Measurements from ENCODE around the gene MAD2L1BP.
A peak's percentile ranks its signal among the peaks of the same experiment; 100 is the strongest.
"Not testable (repeated sequence)": the region's sequence is repeated elsewhere in the genome, so short reads cannot be mapped to it uniquely, and the experiment has no call there.

Gene MAD2L1BP, protein sequence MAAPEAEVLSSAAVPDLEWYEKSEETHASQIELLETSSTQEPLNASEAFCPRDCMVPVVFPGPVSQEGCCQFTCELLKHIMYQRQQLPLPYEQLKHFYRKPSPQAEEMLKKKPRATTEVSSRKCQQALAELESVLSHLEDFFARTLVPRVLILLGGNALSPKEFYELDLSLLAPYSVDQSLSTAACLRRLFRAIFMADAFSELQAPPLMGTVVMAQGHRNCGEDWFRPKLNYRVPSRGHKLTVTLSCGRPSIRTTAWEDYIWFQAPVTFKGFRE

DNA sequence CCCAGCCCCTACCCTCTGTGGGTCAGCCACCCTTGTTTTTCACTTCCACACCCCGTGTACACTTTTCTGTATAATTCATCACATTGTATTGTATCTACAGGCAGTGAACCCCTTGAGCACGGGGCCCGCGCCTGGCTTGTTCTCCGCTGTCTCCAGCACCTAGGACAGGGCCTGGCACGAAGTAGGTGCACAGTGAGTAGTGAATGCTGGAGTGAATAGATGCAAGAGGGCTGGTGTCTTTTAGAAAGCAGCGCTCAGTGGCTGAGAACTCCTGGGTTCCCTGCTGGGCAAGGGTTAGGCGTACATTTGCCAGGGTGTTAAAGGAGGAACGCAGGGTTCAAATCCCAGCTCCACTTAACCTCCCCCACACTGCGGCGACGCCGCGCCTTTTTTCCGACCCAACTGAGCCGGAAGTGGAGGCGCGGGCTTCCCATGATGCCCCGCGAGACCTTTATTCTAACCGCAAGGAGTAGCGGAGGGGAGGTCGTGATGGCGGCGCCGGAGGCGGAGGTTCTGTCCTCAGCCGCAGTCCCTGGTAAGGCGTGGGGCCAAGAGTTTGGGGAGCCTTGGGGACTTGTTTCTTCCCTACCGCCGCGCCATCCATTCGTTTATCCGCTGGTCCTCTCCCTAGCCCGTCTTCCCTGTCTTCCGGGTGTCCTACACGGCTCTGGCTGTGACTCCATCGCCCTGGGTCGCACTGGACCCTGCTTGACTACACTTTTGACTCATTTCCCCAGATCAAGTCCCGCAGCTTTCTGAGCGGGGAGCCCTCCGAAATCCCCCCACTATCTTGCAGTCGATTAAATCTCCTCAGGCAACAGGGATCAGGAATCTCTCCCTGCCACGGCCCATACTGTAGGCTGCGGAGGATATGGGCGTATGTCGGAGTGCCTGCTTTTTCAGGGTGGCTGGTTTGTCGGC, at the start of gene MAD2L1BP:
TSS of gene MAD2L1BP (plus strand) at position 454 of the 921 bp plus-strand sequence. CDS start at position 490, 36 bp downstream.
- no peak for DNase-seq (ENCODE audit: low read depth)
- peak within 1 kb of the TSS; percentile 73 for H3K4me3 ChIP-seq (ENCODE audit: low read depth, low read length)
- TF ChIP-seq, protein P1, sequence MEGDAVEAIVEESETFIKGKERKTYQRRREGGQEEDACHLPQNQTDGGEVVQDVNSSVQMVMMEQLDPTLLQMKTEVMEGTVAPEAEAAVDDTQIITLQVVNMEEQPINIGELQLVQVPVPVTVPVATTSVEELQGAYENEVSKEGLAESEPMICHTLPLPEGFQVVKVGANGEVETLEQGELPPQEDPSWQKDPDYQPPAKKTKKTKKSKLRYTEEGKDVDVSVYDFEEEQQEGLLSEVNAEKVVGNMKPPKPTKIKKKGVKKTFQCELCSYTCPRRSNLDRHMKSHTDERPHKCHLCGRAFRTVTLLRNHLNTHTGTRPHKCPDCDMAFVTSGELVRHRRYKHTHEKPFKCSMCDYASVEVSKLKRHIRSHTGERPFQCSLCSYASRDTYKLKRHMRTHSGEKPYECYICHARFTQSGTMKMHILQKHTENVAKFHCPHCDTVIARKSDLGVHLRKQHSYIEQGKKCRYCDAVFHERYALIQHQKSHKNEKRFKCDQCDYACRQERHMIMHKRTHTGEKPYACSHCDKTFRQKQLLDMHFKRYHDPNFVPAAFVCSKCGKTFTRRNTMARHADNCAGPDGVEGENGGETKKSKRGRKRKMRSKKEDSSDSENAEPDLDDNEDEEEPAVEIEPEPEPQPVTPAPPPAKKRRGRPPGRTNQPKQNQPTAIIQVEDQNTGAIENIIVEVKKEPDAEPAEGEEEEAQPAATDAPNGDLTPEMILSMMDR (IDR thresholded peaks at IDR 0.05; ENCODE audit: control insufficient read depth, extremely low read depth, insufficient read depth): no peak

DNA sequence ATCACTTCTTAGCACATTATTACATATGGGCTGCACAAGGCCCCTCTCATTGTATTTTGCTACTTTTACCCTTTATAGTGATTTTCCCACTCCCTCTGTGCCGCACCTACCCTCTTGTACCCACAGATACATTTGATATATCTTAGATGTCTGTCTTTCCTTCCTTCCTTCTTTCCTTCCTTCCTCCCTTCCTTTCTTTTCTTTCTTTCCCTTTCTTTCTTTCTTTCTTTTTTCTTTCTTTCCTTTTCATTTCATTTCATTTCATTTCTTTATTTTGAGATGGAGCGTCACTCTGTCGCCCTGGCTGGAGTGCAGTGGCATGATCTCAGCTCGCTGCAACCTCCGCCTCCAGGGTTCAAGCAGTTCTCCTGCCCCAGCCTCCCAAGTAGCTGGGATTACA, 47.4 kb upstream of the MAD2L1BP start:
- TF ChIP-seq, protein P1 (IDR thresholded peaks at IDR 0.05; ENCODE audit: control insufficient read depth, extremely low read depth, insufficient read depth): no peak
- no peak overlapping the region for H3K4me3 ChIP-seq (ENCODE audit: low read depth, low read length)
- no peak for DNase-seq (ENCODE audit: low read depth)

DNA sequence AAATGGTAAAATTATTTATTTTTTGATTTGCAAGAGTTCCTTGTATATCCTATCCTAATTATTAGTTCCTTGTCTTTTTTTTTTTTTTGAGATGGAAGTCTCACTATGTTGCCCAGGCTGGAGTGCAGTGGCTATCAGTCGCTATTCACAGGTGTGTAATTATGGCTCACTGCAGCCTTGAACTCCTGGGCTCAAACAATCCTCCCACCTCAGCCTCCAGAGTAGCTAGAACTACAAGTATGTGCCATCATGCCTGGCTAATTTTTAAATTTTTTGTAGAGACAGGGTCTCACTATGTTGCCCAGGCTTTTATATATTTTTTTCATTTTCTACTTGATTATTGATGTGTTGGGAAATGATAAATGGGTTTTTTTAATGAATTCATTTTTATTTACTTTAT, 46.1 kb upstream of the MAD2L1BP start:
- not testable (repeated sequence) for H3K4me3 ChIP-seq (ENCODE audit: low read depth, low read length); DNase-seq (ENCODE audit: low read depth)

DNA sequence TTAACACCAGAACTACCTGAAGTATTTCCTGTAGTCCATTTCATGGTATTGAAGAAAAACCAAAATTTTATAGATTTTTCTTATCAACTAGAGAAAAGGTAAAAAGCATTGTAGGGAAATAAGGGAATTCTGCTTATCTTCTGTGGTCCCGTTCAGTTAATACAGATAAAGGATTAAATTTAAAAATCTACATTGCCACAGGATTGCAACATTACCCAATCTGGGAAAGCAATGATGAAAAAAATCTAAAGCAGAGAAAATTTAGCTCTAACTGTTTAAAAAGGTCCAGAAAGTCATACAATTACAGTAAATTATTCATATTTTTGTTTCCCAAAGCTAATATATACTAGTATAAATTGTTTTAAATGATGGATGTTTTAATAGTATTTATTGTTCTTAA, 41.7 kb upstream of the MAD2L1BP start:
- no peak overlapping the region for H3K4me3 ChIP-seq (ENCODE audit: low read depth, low read length)
- TF ChIP-seq, protein P1 (IDR thresholded peaks at IDR 0.05; ENCODE audit: control insufficient read depth, extremely low read depth, insufficient read depth): no peak
- DNase-seq (ENCODE audit: low read depth): no peak

DNA sequence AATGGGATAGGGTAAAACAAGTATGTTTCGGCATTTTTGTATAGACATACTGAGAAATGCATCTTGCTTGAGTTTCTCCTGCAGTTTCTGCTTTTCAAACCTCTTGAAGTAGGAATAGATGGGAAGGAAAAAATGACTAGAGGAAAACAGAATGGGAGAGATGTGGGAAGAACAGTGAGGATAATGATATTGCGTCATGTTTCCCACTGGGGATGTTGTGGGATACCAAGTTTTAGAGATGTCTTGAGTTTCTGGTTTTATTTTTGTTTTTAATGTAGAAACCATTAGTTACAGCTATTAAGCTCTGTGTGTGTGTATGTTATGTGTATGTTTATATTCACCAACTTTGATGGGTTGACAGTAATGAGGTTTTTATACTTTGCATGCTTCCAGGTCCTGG, 35.0 kb upstream of the MAD2L1BP start:
- H3K4me3 ChIP-seq (ENCODE audit: low read depth, low read length): no peak overlapping the region
- TF ChIP-seq, protein P1 (IDR thresholded peaks at IDR 0.05; ENCODE audit: control insufficient read depth, extremely low read depth, insufficient read depth): no peak
- no peak for DNase-seq (ENCODE audit: low read depth)

DNA sequence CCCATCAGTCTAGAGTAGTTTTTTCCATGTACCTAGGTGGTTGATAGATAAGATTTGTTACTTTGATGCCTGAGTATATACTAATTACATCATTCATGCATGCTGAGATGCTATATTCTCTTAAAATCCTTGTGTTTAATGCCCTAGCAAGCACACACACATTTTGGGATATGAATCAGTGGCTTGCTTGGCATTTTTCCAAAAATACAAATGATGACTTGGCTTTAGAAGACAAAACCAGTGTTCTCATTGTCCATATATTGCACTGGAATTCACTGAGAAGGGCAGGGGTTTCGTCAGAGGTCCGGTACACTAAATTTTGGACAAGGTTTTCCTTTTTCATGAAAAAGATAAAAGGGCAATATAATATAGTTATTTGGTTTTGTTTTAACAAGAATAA, 31.5 kb upstream of the MAD2L1BP start:
- TF ChIP-seq, protein P1 (IDR thresholded peaks at IDR 0.05; ENCODE audit: control insufficient read depth, extremely low read depth, insufficient read depth): no peak
- H3K4me3 ChIP-seq (ENCODE audit: low read depth, low read length): no peak overlapping the region
- DNase-seq (ENCODE audit: low read depth): no peak

DNA sequence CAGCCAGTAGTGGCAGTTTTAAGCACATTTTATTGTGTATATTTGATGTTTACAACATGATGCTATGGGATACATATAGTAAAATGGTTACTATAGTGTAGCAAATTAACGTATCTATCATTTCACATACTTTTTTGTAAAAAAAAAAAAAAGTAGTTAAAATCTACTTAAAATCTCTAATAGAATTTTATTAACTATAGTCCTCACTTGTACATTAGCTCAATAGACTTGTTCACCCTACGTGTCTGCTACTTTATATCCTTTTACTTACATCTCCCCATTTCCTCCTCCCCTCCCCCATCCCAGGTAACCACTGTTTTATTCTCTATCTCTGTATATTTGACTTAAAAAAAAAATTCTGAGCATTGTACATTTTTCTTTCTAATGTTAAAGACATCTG, 29.6 kb upstream of the MAD2L1BP start:
- TF ChIP-seq, protein P1 (IDR thresholded peaks at IDR 0.05; ENCODE audit: control insufficient read depth, extremely low read depth, insufficient read depth): no peak
- no peak overlapping the region for H3K4me3 ChIP-seq (ENCODE audit: low read depth, low read length)
- DNase-seq (ENCODE audit: low read depth): no peak
